ENCODE results near the gene ZNF385B.

GRCh38 chr2:179565807-179566206, 295.6 kb downstream of the ZNF385B start:
- TF ChIP-seq POLR2A (IDR thresholded peaks at IDR 0.05; ENCODE audit: low read depth, low read length) (no peak), TAF1 (IDR thresholded peaks at IDR 0.05; ENCODE audit: borderline replicate concordance, low read depth, low read length) (no peak)
